Fibroblast of skin of right biceps (primary cell): Measurements from ENCODE around the gene CST4.
"Not testable (repeated sequence)": the region's sequence is repeated elsewhere in the genome, so short reads cannot be mapped to it uniquely, and the experiment has no call there.

Experiments used
- DNase-seq: peaks from one replicate; pipeline ENCODE4 v3.0.0-alpha.2; 2013

CST4 gene

GRCh38 chr20:23659610-23659988 is 29.2 kb downstream of the CST4 start:
- DNase-seq, result not testable (repeated sequence)

- no peak for DNase-seq
Measured at GRCh38 chr20:23658989-23659609, 29.7 kb downstream of the CST4 start.

DNA sequence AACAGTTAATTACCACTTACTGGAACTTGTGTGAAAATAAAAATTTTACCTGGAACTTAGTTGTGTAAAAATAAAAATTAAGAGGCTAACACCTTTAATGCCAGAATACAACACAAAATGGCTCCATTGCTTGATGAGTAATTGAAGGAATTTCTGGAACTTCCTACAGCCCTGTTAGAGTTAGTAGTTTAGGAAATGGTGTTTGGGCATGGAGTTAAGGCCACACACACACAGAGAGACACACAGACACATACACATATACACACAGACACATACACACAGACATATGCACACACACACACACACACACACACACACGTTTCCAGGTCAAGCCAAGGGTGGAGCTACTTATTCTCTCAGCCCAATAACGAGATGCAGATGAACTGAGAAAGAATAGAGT is 30.5 kb downstream of the CST4 start:
- DNase-seq, result peak; percentile 8

DNA sequence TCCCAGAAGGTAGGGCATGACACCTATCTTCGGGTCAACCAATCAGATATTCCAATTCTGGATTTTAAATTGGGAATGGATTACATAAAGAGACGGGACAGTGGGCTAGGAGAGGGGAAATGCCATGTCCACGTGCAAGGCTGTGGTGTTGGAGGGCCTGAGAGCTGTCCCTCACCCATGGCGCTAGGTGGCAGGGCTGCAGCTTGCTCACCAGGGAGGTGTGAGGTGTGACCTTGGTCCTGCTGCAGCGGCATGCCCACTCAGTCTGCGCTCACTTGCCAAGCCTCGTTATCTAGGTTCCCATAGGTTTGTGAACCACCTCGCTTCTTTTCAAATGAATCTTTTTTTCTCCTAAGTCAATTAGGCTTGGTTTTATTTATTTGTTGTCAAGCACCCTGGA is 31.6 kb downstream of the CST4 start:
- no peak for DNase-seq

DNA sequence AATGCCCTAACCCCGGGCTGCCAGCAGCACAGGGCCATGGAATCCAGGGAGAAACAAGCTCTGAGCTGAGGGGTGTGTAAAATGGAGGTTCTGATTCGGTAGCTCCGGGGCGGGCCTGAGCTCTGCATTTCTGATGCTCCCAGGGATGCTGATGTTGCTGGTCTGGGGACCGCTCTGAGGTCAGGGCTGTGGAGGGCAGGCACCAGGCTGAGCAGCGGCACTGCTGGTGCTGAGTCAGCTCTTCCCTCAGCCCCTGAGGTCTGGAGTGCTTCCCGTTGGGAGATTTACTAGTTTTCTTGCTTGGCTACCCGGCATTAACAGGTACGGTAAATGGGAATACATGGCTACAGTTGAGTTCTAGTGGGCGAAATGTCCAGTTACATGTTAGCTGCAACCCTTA is 32.5 kb downstream of the CST4 start:
- no peak for DNase-seq

DNA sequence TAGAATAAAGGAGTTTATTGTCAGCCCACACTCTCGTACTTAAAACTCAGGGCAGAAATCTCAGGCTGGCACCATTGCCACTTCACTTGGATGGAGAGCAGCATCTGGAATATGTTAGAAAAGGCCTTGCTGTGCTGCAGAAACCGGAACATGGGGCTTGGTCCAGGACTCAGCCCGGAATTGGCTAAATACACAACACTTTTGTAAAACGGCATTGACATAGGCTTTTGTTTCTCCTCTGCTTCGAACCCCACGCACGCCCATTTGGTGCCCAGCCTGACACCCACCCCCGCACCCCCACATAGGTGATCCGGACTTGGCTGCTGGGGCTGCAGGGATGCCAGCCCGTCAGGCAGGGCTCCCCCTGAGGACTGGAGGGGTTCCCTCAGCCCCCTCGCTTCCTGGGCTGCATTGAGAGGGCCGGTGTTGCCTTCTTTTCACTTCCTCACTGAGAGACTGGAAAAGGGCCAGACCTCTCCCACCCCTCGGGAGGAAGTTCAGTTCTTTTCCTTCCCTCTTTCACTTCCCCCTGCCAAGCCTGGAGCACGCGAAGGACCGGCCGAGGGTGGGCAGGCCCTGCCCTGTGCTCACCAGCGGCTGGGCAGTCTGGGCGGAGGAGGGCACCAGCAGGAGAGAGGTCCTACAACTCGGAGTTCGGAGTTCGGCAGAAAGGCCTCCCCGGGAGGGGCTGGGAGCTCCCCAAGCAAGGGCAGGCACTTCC is 33.2 kb downstream of the CST4 start:
- DNase-seq, result no peak

- no peak for DNase-seq
Measured at GRCh38 chr20:23654717-23655116, 34.1 kb downstream of the CST4 start.

DNA sequence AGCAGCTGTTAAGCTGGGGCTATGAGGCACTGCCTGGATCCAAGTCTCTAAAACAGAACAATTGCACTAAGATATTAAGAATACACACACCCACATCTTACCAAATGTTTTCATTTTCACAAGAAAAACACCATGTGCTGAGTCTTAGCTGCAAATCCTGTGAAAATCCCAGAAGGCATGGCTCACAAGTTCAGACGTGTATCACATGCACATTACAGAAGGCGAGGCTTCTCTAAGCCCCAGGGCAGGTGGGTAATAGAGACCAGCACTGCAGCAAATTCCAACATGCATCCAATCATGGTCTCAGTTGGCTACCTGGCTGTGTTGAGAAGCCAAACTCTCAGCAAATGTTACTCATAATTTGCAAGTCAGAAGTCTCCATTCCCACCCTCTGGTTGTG is 34.8 kb downstream of the CST4 start:
- no peak for DNase-seq

GRCh38 chr20:23653400-23653938 is 35.4 kb downstream of the CST4 start:
- no peak for DNase-seq

DNA sequence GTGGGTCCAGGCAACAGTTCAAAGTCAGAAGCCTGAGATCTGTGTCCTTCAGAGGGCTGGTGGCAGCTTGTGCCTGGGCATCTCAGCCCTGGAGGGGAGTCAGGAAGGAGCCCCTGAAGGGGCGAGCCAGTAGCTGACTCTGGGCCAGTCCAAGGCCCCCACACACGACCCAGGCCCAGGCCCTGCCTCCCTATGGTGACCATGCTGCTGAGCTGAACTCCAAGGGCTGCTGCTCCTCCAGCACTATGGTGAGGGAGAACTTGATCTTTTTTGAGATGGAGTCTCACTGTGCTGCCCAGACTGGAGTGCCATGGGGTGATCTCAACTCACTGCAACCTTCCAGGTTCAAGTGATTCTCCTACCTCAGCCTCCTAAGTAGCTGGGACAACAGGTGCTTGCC is 35.9 kb downstream of the CST4 start:
- no peak for DNase-seq

DNA sequence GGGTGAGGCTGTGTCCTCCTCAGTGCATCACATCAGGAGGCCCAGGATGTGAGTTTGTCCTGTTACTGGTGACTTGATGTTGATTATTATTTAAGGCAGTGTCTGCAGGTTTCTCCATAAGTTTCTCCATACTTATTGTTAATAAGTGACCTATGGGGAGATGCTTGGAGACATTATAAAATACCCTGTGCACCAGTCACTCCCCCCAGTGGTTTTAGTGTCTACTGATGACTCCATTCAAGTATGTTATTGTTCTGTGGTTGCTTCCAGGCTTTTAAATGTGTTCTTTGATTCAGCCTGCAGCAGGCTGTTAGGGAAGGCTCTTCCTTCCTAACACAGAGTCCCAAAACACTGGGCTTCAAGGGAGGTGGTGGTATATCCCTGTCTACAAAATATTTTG is 36.5 kb downstream of the CST4 start:
- peak; percentile 21 for DNase-seq

DNA sequence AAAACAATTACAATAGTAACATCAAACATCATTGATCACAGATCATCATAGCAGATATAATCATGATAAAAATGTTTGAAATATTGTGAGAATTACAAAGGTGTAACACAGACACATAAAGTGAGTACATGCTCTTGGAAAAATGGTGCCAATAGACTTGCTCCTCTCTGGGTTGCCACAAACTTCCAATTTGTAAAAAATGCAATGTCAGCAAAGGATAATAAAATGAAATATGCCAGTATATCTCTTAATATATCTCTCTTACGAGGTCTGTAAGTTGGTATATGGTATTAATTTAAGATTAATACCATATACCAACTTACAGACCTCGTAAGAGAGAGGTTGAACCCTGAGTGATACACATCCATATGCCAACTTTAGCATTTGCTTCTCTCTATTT is 37.7 kb downstream of the CST4 start:
- no peak for DNase-seq

DNA sequence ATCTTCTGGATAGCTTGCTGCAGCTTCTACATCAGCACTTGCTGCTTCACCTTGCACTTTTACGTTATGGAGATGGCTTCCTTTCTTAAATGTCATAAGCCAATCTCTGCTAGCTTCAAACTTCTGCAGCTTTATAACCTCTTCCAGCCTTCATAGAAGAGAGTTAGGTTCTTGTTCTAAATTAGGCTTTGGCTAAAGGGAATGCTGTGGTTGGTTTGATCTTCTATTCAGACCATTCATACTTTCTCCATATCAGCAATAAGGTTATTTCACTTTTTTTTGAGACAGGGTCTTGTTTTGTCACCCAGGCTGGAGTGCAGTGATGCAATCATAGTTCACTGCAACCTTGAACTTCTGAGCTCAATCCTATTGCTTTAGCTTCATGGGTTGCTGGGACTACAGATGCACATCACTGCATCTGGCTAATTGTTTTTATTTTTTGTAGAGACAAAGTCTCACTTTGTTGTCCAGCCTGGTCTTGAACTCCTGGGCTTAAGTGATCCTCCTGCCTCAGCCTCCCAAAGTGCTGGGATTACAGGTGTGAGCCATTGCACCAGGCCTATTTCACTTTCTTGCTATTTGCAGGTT is 38.9 kb downstream of the CST4 start:
- no peak for DNase-seq

- DNase-seq, result no peak
Measured at GRCh38 chr20:23649242-23649641, 39.6 kb downstream of the CST4 start.

- no peak for DNase-seq
Measured at GRCh38 chr20:23647346-23647745, 41.5 kb downstream of the CST4 start.

DNA sequence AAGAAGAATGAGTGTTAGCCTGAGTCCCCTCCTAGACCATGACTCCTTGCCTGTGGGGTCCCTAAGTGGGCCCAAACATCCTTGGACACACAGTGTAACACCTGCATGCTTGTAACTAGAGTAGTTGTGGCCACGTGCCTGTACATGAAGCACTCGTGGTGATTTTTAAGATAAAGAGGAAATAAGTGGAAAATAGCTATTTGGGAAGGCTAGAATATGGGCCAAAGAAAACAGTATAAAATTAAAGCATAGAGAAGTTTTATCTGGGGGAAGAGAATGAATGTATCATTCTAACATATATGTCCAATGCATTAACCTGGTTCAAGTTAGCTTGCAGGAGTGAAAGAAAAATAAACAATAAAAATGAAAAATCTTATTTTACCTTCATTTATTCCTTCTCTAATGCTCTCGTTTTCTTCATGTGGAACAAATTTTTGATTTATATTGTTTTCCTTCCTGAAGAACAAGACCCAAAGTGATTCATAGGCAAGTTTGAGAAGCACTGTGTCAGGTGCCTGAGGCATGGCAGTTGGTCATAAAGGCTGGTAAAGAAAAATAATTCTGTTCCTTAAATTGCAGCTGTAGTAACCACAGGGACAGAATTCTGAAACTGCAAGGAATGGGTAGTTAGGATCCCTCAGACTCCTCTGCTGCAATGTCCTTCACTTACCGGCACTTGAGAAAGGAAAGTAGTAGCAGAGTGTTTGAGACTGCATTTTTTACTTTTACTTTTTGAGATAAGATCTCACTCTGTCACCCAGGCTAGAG is 42.5 kb downstream of the CST4 start:
- DNase-seq, result no peak

GRCh38 chr20:23645575-23645974 is 43.3 kb downstream of the CST4 start:
- no peak for DNase-seq

- no peak for DNase-seq
Measured at GRCh38 chr20:23644164-23644563, 44.7 kb downstream of the CST4 start.

DNA sequence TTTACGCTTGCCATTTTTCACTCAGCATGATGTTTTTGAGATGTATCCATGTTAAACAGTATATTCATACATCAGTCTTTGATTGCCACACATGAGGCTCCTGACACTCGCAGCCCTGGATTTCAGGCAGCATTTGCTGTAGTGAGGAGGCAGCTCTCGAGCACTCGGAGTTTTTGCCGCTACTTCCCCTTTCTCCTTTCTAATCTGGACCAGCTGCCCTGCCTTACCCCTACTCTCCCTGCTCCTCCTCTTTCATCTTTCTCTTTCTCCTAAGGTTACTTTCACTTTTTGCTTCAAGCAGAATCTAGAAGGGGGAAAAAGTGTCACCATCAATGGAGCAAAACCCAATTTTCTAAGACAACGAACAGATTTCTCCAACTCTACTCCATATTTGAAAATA is 45.2 kb downstream of the CST4 start:
- DNase-seq, result no peak

- peak; percentile 9 for DNase-seq
Measured at GRCh38 chr20:23641936-23642751, 46.7 kb downstream of the CST4 start.

DNA sequence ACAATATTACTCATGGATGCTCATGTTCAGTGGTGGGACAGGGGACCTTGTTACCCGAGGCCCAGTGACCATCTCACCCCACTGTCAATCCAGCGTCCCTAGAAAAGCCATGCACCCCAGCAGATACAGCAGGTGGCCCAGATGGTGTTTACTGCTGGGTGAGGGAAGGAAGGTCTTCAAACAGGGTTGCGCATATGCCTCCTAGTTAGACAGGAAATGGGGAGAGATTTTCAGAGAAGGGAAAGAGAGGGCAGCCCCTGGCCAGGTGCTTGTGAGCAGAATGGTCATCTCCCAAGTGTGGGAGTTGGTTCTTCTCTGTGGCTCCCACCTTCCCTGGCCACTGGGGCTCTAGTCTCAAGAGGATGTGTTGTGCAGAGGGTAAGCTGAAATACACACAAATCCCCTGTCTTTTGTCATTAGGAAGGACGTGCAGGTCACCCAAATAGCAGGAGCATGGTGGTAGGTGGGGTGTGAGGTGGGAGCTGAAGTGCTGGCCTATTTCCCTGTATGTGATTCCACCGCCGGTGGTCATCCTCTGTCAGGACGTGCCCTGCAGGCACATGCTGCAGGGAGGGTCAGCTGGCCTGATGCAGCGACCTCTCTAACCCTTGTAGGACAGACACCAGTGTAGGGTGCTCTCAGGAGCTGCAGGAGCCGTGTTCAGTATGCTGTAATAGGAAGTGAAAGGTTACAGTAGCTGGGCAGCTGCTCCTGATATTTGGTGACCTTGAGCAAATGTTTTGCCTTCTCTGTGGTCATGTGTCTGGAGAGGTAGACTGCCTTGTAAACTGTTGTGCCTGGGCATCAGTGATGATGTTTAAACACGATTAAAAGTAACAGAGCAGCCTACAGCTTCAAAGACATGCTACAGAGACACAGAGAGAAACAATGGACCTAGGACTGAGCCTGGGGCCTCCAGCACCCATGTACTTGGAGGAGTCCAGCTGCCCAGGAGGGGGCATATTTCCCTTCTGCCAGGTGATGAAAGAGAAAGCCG is 47.9 kb downstream of the CST4 start:
- no peak for DNase-seq
